ENCODE results near the gene ADRA2C.
"Not testable (repeated sequence)": the region's sequence is repeated elsewhere in the genome, so short reads cannot be mapped to it uniquely, and the experiment has no call there.

The ADRA2C gene

DNA sequence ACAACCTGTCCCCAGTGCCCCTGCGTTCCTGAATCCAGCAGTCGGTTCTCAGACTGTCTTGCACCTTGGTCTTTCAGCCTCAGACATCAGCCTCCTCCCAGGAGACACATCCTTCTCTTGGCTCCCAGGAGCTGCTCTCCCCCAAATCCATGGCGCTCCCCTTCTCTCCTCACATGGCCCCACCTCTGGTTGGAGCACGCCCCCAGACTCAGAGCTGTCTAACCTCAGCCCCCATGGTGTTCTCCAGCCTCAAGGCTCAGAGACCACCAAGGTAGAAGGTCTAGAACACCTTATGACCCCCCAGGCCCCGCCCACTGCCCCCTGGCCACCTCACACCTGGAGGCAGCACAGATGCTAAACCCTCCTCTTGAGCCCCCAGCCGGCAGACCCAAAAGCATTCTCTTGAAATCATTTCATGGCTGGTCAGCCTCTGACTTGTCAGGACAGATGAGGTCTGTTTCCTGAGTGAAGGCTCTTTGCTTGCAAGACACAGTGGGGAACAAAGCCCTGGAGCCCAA lies 47.9 kb downstream of the ADRA2C start:
- no peak overlapping the region for H3K27ac Mint-ChIP-seq
- peaks cover 10 to 15% of the 10 kb centered on the region in 2 donors for H3K27me3 Mint-ChIP-seq
- no peak overlapping the region for H3K4me3 Mint-ChIP-seq
- ATAC-seq (replicated peaks) (no peak), DNase-seq (no peak)
- H3K36me3 Mint-ChIP-seq (ENCODE audit: insufficient read depth): no peaks in the 10 kb centered on the region
- no peaks in the 10 kb centered on the region for H3K9me3 Mint-ChIP-seq
- H3K4me1 Mint-ChIP-seq (ENCODE audit: low read depth in 2 of 2): no peaks in the 10 kb centered on the region

DNA sequence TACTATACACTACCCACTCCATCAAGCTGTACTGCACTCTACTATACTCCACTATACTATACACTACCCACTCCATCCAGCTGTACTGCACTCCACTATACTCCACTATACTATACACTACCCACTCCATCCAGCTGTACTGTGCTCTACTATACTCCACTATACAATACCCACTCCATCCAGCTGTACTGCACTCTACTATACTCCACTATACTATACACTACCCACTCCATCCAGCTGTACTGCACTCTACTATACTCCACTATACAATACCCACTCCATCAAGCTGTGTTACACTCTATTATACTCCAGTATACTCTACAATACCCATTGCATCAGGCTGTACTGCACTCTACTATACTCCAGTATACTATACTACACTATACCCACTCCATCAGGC lies 48.7 kb downstream of the ADRA2C start:
- not testable (repeated sequence) for H3K4me3 Mint-ChIP-seq

DNA sequence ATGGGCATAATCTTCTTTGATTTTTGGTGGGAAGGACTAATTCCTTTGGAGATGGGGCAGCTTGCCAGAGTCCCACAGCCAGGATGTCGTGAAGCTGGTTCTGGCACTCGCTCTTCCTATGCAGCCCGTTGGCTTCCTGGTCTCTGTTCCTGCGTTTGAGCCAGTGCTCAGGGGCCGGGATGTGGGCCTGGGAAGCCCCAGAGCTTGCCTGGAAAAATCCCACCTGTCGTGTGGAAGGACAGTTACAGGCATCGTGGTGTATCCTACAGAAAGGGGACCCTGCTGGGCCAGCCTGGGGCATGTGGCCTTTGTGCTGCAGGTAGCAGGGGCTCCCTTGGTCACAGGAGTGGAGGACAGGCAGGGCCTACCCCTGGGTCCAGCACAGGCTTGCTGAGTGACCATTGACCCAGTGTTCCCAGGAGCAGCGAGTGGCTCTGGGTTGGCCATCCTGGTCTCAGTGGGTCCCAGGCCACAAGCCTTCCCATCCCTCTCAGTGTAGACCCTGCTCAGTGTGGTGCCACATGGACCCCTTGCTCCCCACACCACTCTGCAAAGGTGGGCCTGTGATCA lies 50.2 kb downstream of the ADRA2C start:
- H3K36me3 Mint-ChIP-seq (ENCODE audit: insufficient read depth): no peaks in the 10 kb centered on the region
- ATAC-seq (replicated peaks) (no peak), DNase-seq (no peak)
- H3K27me3 Mint-ChIP-seq: peaks cover 0 to 27% of the 10 kb centered on the region in 2 donors
- no peak overlapping the region for H3K4me3 Mint-ChIP-seq
- no peaks in the 10 kb centered on the region for H3K4me1 Mint-ChIP-seq (ENCODE audit: low read depth in 2 of 2)
- no peak overlapping the region for H3K27ac Mint-ChIP-seq
- H3K9me3 Mint-ChIP-seq: no peaks in the 10 kb centered on the region

More for the DNA sequence above, 48.7 kb downstream of the ADRA2C start:
- H3K27ac Mint-ChIP-seq; DNase-seq; H3K9me3 Mint-ChIP-seq; ATAC-seq (replicated peaks); H3K4me1 Mint-ChIP-seq (ENCODE audit: low read depth in 2 of 2); H3K36me3 Mint-ChIP-seq (ENCODE audit: insufficient read depth): not testable (repeated sequence)
- peaks cover 3 to 15% of the 10 kb centered on the region in 2 donors for H3K27me3 Mint-ChIP-seq

DNA sequence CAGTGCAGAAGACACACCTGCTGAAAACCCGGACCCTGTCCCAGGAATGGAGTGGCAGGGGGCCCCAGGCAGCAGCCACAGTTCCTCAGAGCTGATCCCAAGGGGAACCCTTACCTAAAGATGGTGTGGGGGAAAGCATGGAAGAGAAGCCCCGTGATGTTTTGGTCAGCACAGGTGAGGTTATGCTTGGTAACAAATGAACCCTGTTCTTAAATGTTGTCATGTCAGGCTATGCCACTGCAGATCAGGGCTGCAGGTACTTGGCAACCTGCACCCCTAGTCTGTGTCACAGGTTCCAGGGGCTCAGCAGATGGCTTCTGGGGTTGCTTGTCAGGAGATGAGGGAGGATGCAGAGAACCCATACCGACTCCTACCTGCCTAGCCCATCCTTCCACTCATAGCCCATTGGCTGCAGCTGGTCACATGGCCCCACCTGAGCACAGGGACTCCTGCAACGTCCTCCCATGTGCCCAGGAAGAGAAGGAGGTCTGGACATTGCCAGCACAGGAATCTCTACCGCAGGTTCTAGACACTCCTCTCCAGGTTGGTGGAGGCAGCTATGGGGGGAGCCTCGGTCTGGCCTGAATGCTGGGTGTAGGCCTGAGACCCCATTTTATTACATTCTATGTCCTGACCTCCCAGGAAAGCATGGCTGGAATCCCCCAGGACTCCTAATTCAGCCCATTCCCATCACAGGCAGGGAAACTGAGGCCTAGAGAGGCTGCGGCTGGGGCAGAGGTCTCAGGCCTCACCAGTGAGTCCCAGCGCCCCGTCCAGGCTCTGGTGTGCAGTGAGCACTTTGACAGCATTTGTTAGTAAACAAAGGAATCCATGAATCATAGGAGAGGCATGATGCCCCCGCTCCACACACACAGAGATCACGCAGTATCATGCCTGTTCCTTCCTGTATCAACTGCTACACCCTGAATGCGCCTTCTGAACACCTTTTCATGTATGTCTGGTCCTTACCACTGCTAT lies 51.1 kb downstream of the ADRA2C start:
- Mint-ChIP-seq H3K36me3 (ENCODE audit: insufficient read depth) (no peaks in the 10 kb centered on the region), H3K4me1 (ENCODE audit: low read depth in 2 of 2) (no peaks in the 10 kb centered on the region), H3K27me3 (peaks cover 2 to 35% of the 10 kb centered on the region in 2 donors), H3K9me3 (no peaks in the 10 kb centered on the region), H3K27ac (no peak overlapping the region), H3K4me3 (no peak overlapping the region)
- no peak for ATAC-seq (replicated peaks)
- no peak for DNase-seq
